ENCODE measurements around the gene PODN. TPM values are rescaled to one million over a fixed set of nuclear protein-coding genes. Genes with fewer than 3 reads are reported as not detected.

The PODN gene
- total RNA-seq, 1 experiment from 2014 or later: not detected

DNA sequence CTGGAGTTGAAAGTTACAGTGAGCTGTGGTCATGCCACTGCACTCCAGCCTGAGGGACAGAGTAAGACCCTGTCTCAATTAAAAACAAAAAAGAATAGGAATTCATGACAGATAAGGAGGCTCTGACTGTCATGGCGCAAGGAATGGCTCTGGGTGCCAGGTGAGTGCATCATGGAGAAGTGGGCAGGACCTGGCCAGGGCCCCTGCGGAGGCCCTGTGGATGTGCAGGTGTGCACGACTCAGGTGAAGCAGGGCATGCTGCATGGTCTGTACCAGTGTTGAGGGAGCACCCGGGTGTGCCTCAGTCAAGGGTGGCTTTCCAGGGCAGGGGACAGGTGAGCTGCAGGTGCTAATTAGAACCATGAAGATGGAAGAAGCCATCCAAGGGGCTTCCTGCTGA is 66.4 kb downstream of the PODN start:
- H3K27ac Mint-ChIP-seq (ENCODE audit: low read depth, unreplicated experiment): no peak overlapping the region
- H3K36me3 Mint-ChIP-seq (ENCODE audit: insufficient read depth, unreplicated experiment): no peaks in the 10 kb centered on the region
- no peaks in the 10 kb centered on the region for H3K9me3 Mint-ChIP-seq (ENCODE audit: unreplicated experiment)
- no TSS peak for BruUV-seq (replicated peaks)
- TF ChIP-seq CTCF (IDR thresholded peaks at IDR 0.05; ENCODE audit: unreplicated experiment): no peak
- ChIA-PET POLR2A (no interaction called here), CTCF (no interaction called here)
- intact Hi-C loops (cut with micrococcal nuclease): no loop called here
- no peaks in the 10 kb centered on the region for H3K27me3 Mint-ChIP-seq (ENCODE audit: insufficient read depth, unreplicated experiment)
- no peak overlapping the region for H3K4me3 Mint-ChIP-seq (ENCODE audit: unreplicated experiment)
- no peaks in the 10 kb centered on the region for H3K4me1 Mint-ChIP-seq (ENCODE audit: insufficient read depth, unreplicated experiment)
- DNase-seq (ENCODE audit: unreplicated experiment): no peak

DNA sequence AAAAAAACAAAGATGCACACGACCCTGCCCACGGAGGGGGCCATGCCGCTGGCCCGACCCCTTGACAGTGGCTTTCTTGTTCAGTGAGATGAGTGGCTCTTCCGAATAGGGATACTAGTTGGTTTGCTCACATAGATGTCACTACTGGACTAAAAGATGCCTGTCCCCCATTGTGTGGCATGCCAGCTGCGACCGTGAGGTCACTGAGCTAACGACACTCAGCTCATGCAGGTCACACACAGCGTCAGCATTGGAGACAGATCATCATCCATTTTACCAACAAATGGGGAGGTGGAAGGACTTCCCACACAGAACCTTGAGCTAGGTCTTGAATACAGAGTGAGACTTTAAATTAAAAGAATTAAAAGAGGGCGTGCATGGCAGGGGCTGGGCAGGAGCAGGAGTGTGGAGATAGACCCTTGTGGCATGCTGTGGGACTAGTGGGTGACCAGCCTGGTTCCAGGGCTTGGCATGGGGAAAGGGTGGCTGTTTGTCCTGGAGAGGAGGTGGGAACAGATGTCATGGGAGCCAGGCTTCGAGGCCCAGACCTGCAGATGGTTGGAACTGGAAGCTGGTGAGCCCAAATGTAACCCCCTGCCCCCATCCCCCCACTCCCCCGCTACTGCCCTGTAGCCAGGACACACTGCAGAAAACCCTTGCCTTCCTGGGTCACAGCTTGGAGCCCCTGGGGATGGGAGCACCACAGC is 68.0 kb downstream of the PODN start:
- no peaks in the 10 kb centered on the region for H3K4me1 Mint-ChIP-seq (ENCODE audit: insufficient read depth, unreplicated experiment)
- H3K27me3 Mint-ChIP-seq (ENCODE audit: insufficient read depth, unreplicated experiment): no peaks in the 10 kb centered on the region
- no peak overlapping the region for H3K27ac Mint-ChIP-seq (ENCODE audit: low read depth, unreplicated experiment)
- no peaks in the 10 kb centered on the region for H3K9me3 Mint-ChIP-seq (ENCODE audit: unreplicated experiment)
- ChIA-PET CTCF (interaction anchor here (0.5 kb wide), 1 partner anchor 1883 kb away, joined by 3 read pairs; no protein-coding TSS in a partner anchor), POLR2A (no interaction called here)
- intact Hi-C loops (cut with micrococcal nuclease): no loop called here
- BruUV-seq (replicated peaks): no TSS peak
- no peak for DNase-seq (ENCODE audit: unreplicated experiment)
- no peak for TF ChIP-seq CTCF (IDR thresholded peaks at IDR 0.05; ENCODE audit: unreplicated experiment)
- H3K4me3 Mint-ChIP-seq (ENCODE audit: unreplicated experiment): no peak overlapping the region
- H3K36me3 Mint-ChIP-seq (ENCODE audit: insufficient read depth, unreplicated experiment): no peaks in the 10 kb centered on the region

GRCh38 chr1:53130598-53130877 is 68.5 kb downstream of the PODN start:
- no peaks in the 10 kb centered on the region for H3K27me3 Mint-ChIP-seq (ENCODE audit: insufficient read depth, unreplicated experiment)
- intact Hi-C loops (cut with micrococcal nuclease): no loop called here

More at GRCh38 chr1:53130598-53130877, 68.5 kb downstream of the PODN start:
- ChIA-PET CTCF (interaction anchor here (0.5 kb wide), 1 partner anchor 1884 kb away, joined by 3 read pairs; no protein-coding TSS in a partner anchor), POLR2A (no interaction called here)
- no peaks in the 10 kb centered on the region for H3K36me3 Mint-ChIP-seq (ENCODE audit: insufficient read depth, unreplicated experiment)
- H3K4me1 Mint-ChIP-seq (ENCODE audit: insufficient read depth, unreplicated experiment): no peaks in the 10 kb centered on the region
- H3K9me3 Mint-ChIP-seq (ENCODE audit: unreplicated experiment): no peaks in the 10 kb centered on the region
- no TSS peak for BruUV-seq (replicated peaks)
- no peak for DNase-seq (ENCODE audit: unreplicated experiment)
- no peak overlapping the region for H3K4me3 Mint-ChIP-seq (ENCODE audit: unreplicated experiment)
- no peak overlapping the region for H3K27ac Mint-ChIP-seq (ENCODE audit: low read depth, unreplicated experiment)
- TF ChIP-seq CTCF (IDR thresholded peaks at IDR 0.05; ENCODE audit: unreplicated experiment): no peak
